GM23338 (cell line): Measurements from ENCODE around the gene TEKTIP1. TPM values are rescaled to one million over a fixed set of nuclear protein-coding genes. Genes with fewer than 3 reads are reported as not detected.

Experiments
- ATAC-seq: fragments of 200-7000 bp; cut with Tn5 transposase; 3 replicates; pipeline ENCODE4 v1.9.1; 2020
- DNase-seq: peaks from one replicate; pipeline ENCODE4 v3.0.0-alpha.2; 2015; ENCODE audit warnings: low spot score
- H2AFZ ChIP-seq: fragments of 200-600 bp; sonication (generic); 2 replicates; pipeline ENCODE4 v1.8.0; 2016; ENCODE audit warnings: antibody characterized with exemption, mild to moderate bottlenecking, moderate library complexity
- H3F3A ChIP-seq: fragments of 200-600 bp; sonication (generic); replicated peaks from 2 replicates; pipeline ENCODE4 v1.8.0; 2017; ENCODE audit warnings: antibody characterized with exemption, mixed run types, low read depth
- H3K27ac ChIP-seq: fragments of 200-600 bp; sonication (generic); 2 replicates; pipeline ENCODE4 v1.6.1; 2016; ENCODE audit warnings: low read depth
- H3K27me3 ChIP-seq: fragments of 200-600 bp; sonication (generic); 2 replicates; pipeline ENCODE4 v1.8.0; 2016; ENCODE audit warnings: mild to moderate bottlenecking, mixed run types, moderate library complexity; ENCODE audit not compliant: insufficient read depth
- H3K36me3 ChIP-seq: fragments of 200-600 bp; sonication (generic); 2 replicates; pipeline ENCODE4 v1.8.0; 2016; ENCODE audit warnings: mild to moderate bottlenecking; ENCODE audit not compliant: insufficient read depth
- H3K4me1 ChIP-seq: fragments of 200-600 bp; sonication (generic); 2 replicates; pipeline ENCODE4 v1.8.0; 2016; ENCODE audit warnings: mild to moderate bottlenecking, moderate library complexity; ENCODE audit not compliant: insufficient read depth
- H3K4me2 ChIP-seq: fragments of 200-600 bp; sonication (generic); 2 replicates; pipeline ENCODE4 v1.7.1; 2017; ENCODE audit warnings: mixed run types
- H3K4me3 ChIP-seq: fragments of 200-600 bp; sonication (generic); 2 replicates; pipeline ENCODE4 v1.6.1; 2016; ENCODE audit warnings: mixed run types
- H3K79me2 ChIP-seq: fragments of 200-600 bp; sonication (generic); replicated peaks from 2 replicates; pipeline ENCODE4 v1.8.0; 2017; ENCODE audit warnings: mild to moderate bottlenecking; ENCODE audit not compliant: insufficient read depth
- H3K9me2 ChIP-seq: fragments of 200-600 bp; sonication (generic); 2 replicates; pipeline ENCODE4 v1.8.0; 2017; ENCODE audit not compliant: insufficient read depth
- H4K20me1 ChIP-seq: fragments of 200-600 bp; sonication (generic); replicated peaks from 2 replicates; pipeline ENCODE4 v1.8.0; 2017; ENCODE audit warnings: mild to moderate bottlenecking; ENCODE audit not compliant: insufficient read depth
- H3K27ac Mint-ChIP-seq: 2 replicates; pipeline ENCODE4 v1.8.0; 2020; ENCODE audit warnings: inconsistent platforms, mild to moderate bottlenecking, moderate library complexity, mixed read lengths
- H3K27me3 Mint-ChIP-seq: 3 replicates; pipeline ENCODE4 v1.8.0; 2022; ENCODE audit warnings: low read depth, mild to moderate bottlenecking, moderate library complexity, mixed read lengths, inconsistent platforms; ENCODE audit not compliant: insufficient read depth, poor library complexity
- H3K36me3 Mint-ChIP-seq: 3 replicates; pipeline ENCODE4 v1.8.0; 2021; ENCODE audit warnings: low read depth, mild to moderate bottlenecking, inconsistent platforms, moderate library complexity, mixed read lengths
- H3K4me1 Mint-ChIP-seq: 3 replicates; pipeline ENCODE4 v1.8.0; 2020; ENCODE audit warnings: mild to moderate bottlenecking, inconsistent platforms, mixed read lengths
- H3K4me3 Mint-ChIP-seq: 3 replicates; pipeline ENCODE4 v1.8.0; 2021; ENCODE audit warnings: moderate library complexity, mild to moderate bottlenecking, inconsistent platforms, mixed read lengths
- H3K9me3 Mint-ChIP-seq: 3 replicates; pipeline ENCODE4 v1.8.0; 2020; ENCODE audit warnings: moderate library complexity, mild to moderate bottlenecking, inconsistent platforms, mixed read lengths
- CREB1 ChIP-seq: fragments of 250-450 bp; sonication (Bioruptor Pico); IDR thresholded peaks from 2 replicates; pipeline ENCODE4 v1.5.0; 2020; ENCODE audit warnings: low read depth, mild to moderate bottlenecking, moderate library complexity
- EZH2 ChIP-seq: fragments of 200-600 bp; sonication (generic); IDR thresholded peaks from one replicate; pipeline ENCODE4 v1.8.0; 2017; ENCODE audit warnings: antibody characterized with exemption, mild to moderate bottlenecking, low read depth; ENCODE audit not compliant: unreplicated experiment
- EZH2phosphoT487 ChIP-seq: fragments of 200-600 bp; sonication (generic); IDR thresholded peaks from one replicate; pipeline ENCODE4 v1.8.1; 2018; ENCODE audit warnings: antibody characterized with exemption; ENCODE audit not compliant: unreplicated experiment
- JUNB ChIP-seq: IDR thresholded peaks from one replicate; pipeline ENCODE4 v1.6.1; 2016; ENCODE audit warnings: antibody characterized with exemption; ENCODE audit not compliant: unreplicated experiment
- NANOG ChIP-seq: IDR thresholded peaks from 2 replicates; pipeline ENCODE4 v1.6.1; 2016; ENCODE audit warnings: antibody characterized with exemption, borderline replicate concordance
- POLR2AphosphoS5 ChIP-seq: IDR thresholded peaks from 2 replicates; pipeline ENCODE4 v1.6.1; 2016; ENCODE audit warnings: antibody characterized with exemption, low read depth
- REST ChIP-seq: IDR thresholded peaks from one replicate; pipeline ENCODE4 v1.6.1; 2018; ENCODE audit warnings: antibody characterized with exemption; ENCODE audit not compliant: unreplicated experiment
- STAT1 ChIP-seq: IDR thresholded peaks from one replicate; pipeline ENCODE4 v1.6.1; 2016; ENCODE audit warnings: antibody characterized with exemption; ENCODE audit not compliant: unreplicated experiment
- ZNF114 ChIP-seq: fragments of 250-450 bp; sonication (Bioruptor Pico); IDR thresholded peaks from 2 replicates; pipeline ENCODE4 v1.5.0; 2020; ENCODE audit warnings: mild to moderate bottlenecking, moderate library complexity
- ZNF331 ChIP-seq: fragments of 250-450 bp; sonication (Bioruptor Pico); IDR thresholded peaks from 2 replicates; pipeline ENCODE4 v1.5.0; 2020; ENCODE audit warnings: low read depth, mild to moderate bottlenecking, moderate library complexity
- ZNF462 ChIP-seq: fragments of 250-450 bp; sonication (Bioruptor Pico); IDR thresholded peaks from 2 replicates; pipeline ENCODE4 v1.5.0; 2020; ENCODE audit warnings: mild to moderate bottlenecking, moderate library complexity
- polyA plus RNA-seq: library from polyadenylated mRNA; unstranded; fragments of >200 nt; fragmentation: Nextera tagmentation; extraction: Ambion mirVana; gene quantifications from 2 replicates; pipeline ENCODE4 v1.2.1, GENCODE V29; 2016
- total RNA-seq: library from RNA; depleted of rRNA; stranded (reverse); fragments of >200 nt; shearing (Covaris generic); gene quantifications from 2 replicates; pipeline ENCODE4 v1.2.3, GENCODE V29; 2014
- TF ChIP-seq, protein P1 (sequence below): IDR thresholded peaks from 2 replicates; pipeline ENCODE4 v1.6.1; 2016; ENCODE audit warnings: antibody characterized with exemption
- TF ChIP-seq, protein P2 (sequence below), 2 experiments: fragments of 200-600 bp in 1 of 2; sonication (generic) in 1 of 2; conservative IDR thresholded peaks; 2 replicates each; pipeline versions ENCODE4 v1.5.1 to v1.6.1; 2016 to 2017; ENCODE audit warnings: antibody characterized with exemption in 2 of 2, low read depth in 2 of 2, mild to moderate bottlenecking in 2 of 2, moderate library complexity in 1 of 2

The TEKTIP1 gene
- total and polyA plus RNA-seq, 2 experiments from 2014 or later = not detected

DNA sequence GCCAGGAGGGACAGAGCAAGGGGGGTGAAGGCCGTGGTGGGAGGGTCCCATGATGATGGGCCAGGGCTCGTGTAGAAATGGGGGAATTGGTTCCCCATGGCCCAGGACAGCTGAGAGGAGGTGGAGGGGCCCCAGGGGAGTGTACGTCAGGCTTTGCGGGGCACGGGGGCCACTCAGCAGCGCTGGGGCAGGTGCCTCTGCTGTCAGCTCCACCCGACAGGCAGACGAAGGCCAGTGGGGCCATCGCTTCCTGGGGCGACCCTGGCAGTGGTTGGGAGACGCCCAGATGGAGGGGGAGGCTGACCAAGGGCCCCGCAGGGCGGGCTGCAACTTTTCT is 1.9 kb upstream of the TEKTIP1 start:
- ATAC-seq = no peak
- H3K27me3 ChIP-seq = no peaks in the 10 kb centered on the region
- Mint-ChIP-seq H3K4me1 (peaks cover 10% of the 10 kb centered on the region; the same call in 2 of the 3 replicates), H3K36me3 (peaks cover 31% of the 10 kb centered on the region), H3K9me3 (0 out of 3 replicates have a peak, but pooled peaks cover 3% of the 10 kb centered on the region), H3K27ac (no peak overlapping the region), H3K4me3 (no peak overlapping the region), H3K27me3 (peaks cover 21% of the 10 kb centered on the region)
- peaks cover 7% of the 10 kb centered on the region; the same call in 1 of the 2 replicates for H3F3A ChIP-seq
- H3K4me1 ChIP-seq = no peaks in the 10 kb centered on the region
- H3K79me2 ChIP-seq = no peaks in the 10 kb centered on the region
- no peak overlapping the region for H3K4me3 ChIP-seq
- TF ChIP-seq POLR2AphosphoS5 = no peak
- TF ChIP-seq NANOG = no peak
- no peak for TF ChIP-seq REST
- no peak for TF ChIP-seq EZH2phosphoT487
- TF ChIP-seq CREB1 (CRISPR knock-in tag) = no peak
- TF ChIP-seq, protein P1, sequence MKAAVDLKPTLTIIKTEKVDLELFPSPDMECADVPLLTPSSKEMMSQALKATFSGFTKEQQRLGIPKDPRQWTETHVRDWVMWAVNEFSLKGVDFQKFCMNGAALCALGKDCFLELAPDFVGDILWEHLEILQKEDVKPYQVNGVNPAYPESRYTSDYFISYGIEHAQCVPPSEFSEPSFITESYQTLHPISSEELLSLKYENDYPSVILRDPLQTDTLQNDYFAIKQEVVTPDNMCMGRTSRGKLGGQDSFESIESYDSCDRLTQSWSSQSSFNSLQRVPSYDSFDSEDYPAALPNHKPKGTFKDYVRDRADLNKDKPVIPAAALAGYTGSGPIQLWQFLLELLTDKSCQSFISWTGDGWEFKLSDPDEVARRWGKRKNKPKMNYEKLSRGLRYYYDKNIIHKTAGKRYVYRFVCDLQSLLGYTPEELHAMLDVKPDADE = no peak
- no peak for TF ChIP-seq EZH2
- no peak for TF ChIP-seq STAT1
- no peak for TF ChIP-seq JUNB
- TF ChIP-seq, protein P2, sequence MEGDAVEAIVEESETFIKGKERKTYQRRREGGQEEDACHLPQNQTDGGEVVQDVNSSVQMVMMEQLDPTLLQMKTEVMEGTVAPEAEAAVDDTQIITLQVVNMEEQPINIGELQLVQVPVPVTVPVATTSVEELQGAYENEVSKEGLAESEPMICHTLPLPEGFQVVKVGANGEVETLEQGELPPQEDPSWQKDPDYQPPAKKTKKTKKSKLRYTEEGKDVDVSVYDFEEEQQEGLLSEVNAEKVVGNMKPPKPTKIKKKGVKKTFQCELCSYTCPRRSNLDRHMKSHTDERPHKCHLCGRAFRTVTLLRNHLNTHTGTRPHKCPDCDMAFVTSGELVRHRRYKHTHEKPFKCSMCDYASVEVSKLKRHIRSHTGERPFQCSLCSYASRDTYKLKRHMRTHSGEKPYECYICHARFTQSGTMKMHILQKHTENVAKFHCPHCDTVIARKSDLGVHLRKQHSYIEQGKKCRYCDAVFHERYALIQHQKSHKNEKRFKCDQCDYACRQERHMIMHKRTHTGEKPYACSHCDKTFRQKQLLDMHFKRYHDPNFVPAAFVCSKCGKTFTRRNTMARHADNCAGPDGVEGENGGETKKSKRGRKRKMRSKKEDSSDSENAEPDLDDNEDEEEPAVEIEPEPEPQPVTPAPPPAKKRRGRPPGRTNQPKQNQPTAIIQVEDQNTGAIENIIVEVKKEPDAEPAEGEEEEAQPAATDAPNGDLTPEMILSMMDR (conservative IDR thresholded peaks at IDR 0.05; ENCODE audit: low read depth in 2 of 2) = no peak
- no peak for TF ChIP-seq ZNF462 (CRISPR knock-in tag)
- no peak for TF ChIP-seq ZNF114 (CRISPR knock-in tag)
- no peak for TF ChIP-seq ZNF331 (CRISPR knock-in tag)
- no peak for DNase-seq
- no peaks in the 10 kb centered on the region; the same call in 1 of the 2 replicates for H4K20me1 ChIP-seq
- no peak overlapping the region for H3K27ac ChIP-seq
- no peak overlapping the region for H2AFZ ChIP-seq
- H3K36me3 ChIP-seq = no peaks in the 10 kb centered on the region
- no peaks in the 10 kb centered on the region for H3K9me2 ChIP-seq
- no peak overlapping the region for H3K4me2 ChIP-seq
